H1 (cell line): ENCODE results near the gene IPO9. TPM values are rescaled to one million over a fixed set of nuclear protein-coding genes. Genes with fewer than 3 reads are reported as not detected.

Experiments
- CHD1 ChIP-seq: IDR thresholded peaks from 2 replicates; pipeline ENCODE4 v1.6.1; 2012; ENCODE audit warnings: low read depth, low read length, improper control_type of control experiment
- MAFK ChIP-seq: IDR thresholded peaks from 2 replicates; pipeline ENCODE4 v1.6.1; 2012; ENCODE audit warnings: low read depth, mild to moderate bottlenecking, improper control_type of control experiment, low read length
- POU5F1 ChIP-seq: IDR thresholded peaks from 2 replicates; pipeline ENCODE4 v1.6.1; 2011; ENCODE audit warnings: low read depth, mild to moderate bottlenecking, low read length, moderate library complexity
- SRF ChIP-seq: IDR thresholded peaks from 2 replicates; pipeline ENCODE4 v1.6.1; 2011; ENCODE audit warnings: mild to moderate bottlenecking, low read depth, low read length, moderate library complexity
- YY1 ChIP-seq: IDR thresholded peaks from 2 replicates; pipeline ENCODE4 v1.6.1; 2011; ENCODE audit warnings: low read depth, mild to moderate bottlenecking, low read length
- polyA plus RNA-seq, 7 experiments: library from polyadenylated mRNA; depleted of rRNA in 3 of 7; stranded (reverse) in 5 of 7; unstranded in 2 of 7; fragments of >200 nt in 5 of 7; fragments of 200-250 nt in 2 of 7; gene quantifications; 1 replicate in 5 of 7; 2 replicates in 1 of 7; 4 replicates in 1 of 7; pipeline versions ENCODE4 v1.2.1 to v1.2.3, GENCODE V29; 2011 to 2013; ENCODE audit warnings: missing spikeins in 2 of 7, mixed read lengths in 2 of 7
- total RNA-seq: library from RNA; stranded (reverse); fragmentation: NEBNext Ultra II Directional; extraction: Animal tissue kit (Norgen Biotek cat#: 25700); gene quantifications from 2 replicates; pipeline ENCODE4 v1.2.1, GENCODE V29; 2021

The IPO9 gene
- total and polyA plus RNA-seq, 2 of the 8 experiments (the other 6 are each of a cell fraction or from before 2014, with no cell fraction given), result 61.0 to 122 TPM

DNA sequence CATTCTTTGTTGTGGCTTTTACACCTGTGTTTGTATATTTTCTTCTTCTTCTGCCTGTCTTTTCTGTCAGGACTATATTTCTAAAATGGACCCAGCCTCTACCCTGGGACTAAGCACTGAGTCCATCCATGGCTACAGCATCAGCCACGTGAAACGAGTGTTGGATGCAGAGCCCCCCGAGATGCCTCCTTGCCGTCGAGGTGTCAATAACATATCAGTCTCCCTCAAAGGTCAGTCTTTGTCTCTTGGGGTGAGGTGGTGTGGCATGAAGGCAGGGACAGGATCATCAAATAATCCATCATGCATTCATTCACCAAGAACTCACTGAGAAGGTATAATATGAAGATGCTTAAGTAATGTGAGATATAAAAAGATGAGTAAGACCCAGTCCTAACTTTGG, 19.1 kb upstream of the IPO9 start (continued):
- TF ChIP-seq SRF (no peak), YY1 (no peak), MAFK (no peak), POU5F1 (no peak), CHD1 (no peak)
